PC-3 (cell line): ENCODE data around the gene ACOXL.

Experiments
- CTCF ChIP-seq: fragments of 300-600 bp; sonication (generic); conservative IDR thresholded peaks from 2 replicates; pipeline ENCODE4 v1.5.1; 2017; ENCODE audit warnings: antibody characterized with exemption, low read depth, mild to moderate bottlenecking, low read length
- EZH2 ChIP-seq: fragments of 300-600 bp; sonication (generic); IDR thresholded peaks from one replicate; pipeline ENCODE4 v1.6.1; 2017; ENCODE audit warnings: antibody characterized with exemption, mild to moderate bottlenecking, low read length; ENCODE audit not compliant: unreplicated experiment
- EZH2phosphoT487 ChIP-seq: fragments of 300-600 bp; sonication (generic); IDR thresholded peaks from 2 replicates; pipeline ENCODE4 v1.6.1; 2018; ENCODE audit warnings: mild to moderate bottlenecking, antibody characterized with exemption, low read length, borderline replicate concordance

GRCh38 chr2:110771547-110772382 lies 39.4 kb downstream of the ACOXL start:
- TF ChIP-seq CTCF (no peak), EZH2 (no peak), EZH2phosphoT487 (no peak)
